Measurements from ENCODE around the gene ATP1A1. TPM values are rescaled to one million over a fixed set of nuclear protein-coding genes. Genes with fewer than 3 reads are reported as not detected.

Gene ATP1A1
- total RNA-seq, 4 donors from 2014 or later, result 88.5 to 222 (median 156) TPM

DNA sequence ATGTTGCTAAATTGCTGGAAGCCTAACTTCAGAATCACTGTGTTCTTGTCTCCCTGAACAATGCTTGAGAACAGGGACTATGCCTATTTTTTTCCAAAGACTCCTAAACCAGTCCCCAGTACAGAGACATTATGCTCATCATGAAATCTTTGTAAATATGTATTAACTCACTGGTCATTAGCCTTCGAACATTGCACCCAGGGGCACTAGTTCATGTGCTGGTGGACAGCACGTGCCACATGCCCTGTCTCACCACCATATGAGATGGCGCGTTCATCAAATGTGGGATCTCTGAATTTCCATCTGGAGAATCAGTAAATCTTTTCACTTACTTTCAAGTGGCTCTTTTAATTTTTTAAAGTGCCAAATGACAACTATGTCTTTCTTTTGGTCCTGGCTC lies 11.0 kb upstream of the ATP1A1 start:
- no peak for TF ChIP-seq CTCF (IDR thresholded peaks at IDR 0.05; ENCODE audit: low read depth)

- no peak for TF ChIP-seq CTCF (IDR thresholded peaks at IDR 0.05; ENCODE audit: low read depth)
Observed at GRCh38 chr1:116365353-116365780, 7.7 kb upstream of the ATP1A1 start.

DNA sequence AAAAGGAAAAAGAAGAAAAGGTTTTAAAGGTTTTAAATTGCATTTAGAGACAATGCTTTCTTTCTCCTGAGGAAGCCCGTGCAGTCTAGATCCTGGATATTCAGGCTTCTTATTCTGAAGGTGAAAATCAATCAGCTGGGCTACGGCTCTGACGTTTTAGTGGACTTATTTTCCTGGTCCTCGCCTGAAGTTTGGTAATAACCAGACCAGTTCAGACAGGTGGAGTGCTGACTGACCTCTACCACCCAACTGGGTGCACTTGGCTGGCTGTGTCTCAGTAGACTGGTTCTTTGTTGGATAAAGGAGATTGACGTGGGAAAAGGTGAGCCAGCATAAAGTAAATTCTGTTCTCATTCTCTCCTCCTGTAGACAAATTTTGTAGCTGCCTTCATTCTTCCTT lies 7.2 kb upstream of the ATP1A1 start:
- no peak for TF ChIP-seq CTCF (IDR thresholded peaks at IDR 0.05; ENCODE audit: low read depth)

- no peak for TF ChIP-seq CTCF (IDR thresholded peaks at IDR 0.05; ENCODE audit: low read depth)
Observed at GRCh38 chr1:116367256-116367945, 5.6 kb upstream of the ATP1A1 start.

- no peak for TF ChIP-seq CTCF (IDR thresholded peaks at IDR 0.05; ENCODE audit: low read depth)
Observed at GRCh38 chr1:116368241-116368640, 4.8 kb upstream of the ATP1A1 start.

GRCh38 chr1:116370181-116370580 lies 2.9 kb upstream of the ATP1A1 start:
- no peak for TF ChIP-seq CTCF (IDR thresholded peaks at IDR 0.05; ENCODE audit: low read depth)

GRCh38 chr1:116371752-116372151 lies 1.3 kb upstream of the ATP1A1 start:
- TF ChIP-seq CTCF (IDR thresholded peaks at IDR 0.05; ENCODE audit: low read depth), result no peak

Data from subcutaneous adipose tissue (tissue), 4 donors.